Measurements from ENCODE around the gene TKT. TPM values are rescaled to one million over a fixed set of nuclear protein-coding genes. Genes with fewer than 3 reads are reported as not detected.
"Not testable (repeated sequence)": the region's sequence is repeated elsewhere in the genome, so short reads cannot be mapped to it uniquely, and the experiment has no call there.

The TKT gene
- total RNA-seq, 1 experiment from 2014 or later: 186 TPM

DNA sequence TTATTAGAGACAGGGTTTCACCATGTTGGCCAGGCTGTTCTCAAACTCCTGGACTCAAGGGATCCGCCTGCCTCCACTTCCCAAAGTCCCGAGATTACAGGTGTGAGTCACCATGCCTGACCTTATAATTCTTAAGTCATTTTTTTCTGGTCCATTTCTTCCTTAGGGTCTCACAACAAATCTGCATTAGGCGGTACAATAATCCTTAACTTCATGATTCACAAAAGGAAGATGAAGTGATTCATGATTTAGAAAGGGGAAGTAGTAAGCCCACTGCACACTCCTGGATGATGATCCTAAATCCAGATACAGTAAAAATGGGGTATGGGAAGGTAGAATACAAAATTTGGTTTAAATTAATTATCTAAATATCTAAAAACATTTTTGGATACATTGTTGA is 45.0 kb upstream of the TKT start:
- ChIA-PET POLR2A (ENCODE audit: low non-redundant PET) (no interaction called here), CTCF (no interaction called here)
- no peaks in the 10 kb centered on the region for H3K9me3 ChIP-seq (ENCODE audit: low read depth, low read length, poor library complexity, severe bottlenecking)
- H3K4me3 ChIP-seq (ENCODE audit: low read depth, low read length, poor library complexity, severe bottlenecking): no peak overlapping the region
- BruUV-seq (replicated peaks): no TSS peak
- intact Hi-C loops (cut with micrococcal nuclease; ENCODE audit: unreplicated experiment): no loop called here
- H3K27ac ChIP-seq (ENCODE audit: low read depth, low read length, poor library complexity, severe bottlenecking): no peak overlapping the region
- H3K36me3 ChIP-seq (ENCODE audit: insufficient read depth, low read length, poor library complexity, severe bottlenecking): peaks cover 5% of the 10 kb centered on the region
- DNase-seq (ENCODE audit: low spot score): no peak
- no peak for TF ChIP-seq EZH2 (IDR thresholded peaks at IDR 0.05; ENCODE audit: borderline replicate concordance, low read depth, low read length, poor library complexity, severe bottlenecking)
- no peak for TF ChIP-seq CTCF (conservative IDR thresholded peaks at IDR 0.05; ENCODE audit: low read depth, low read length)
- no peaks in the 10 kb centered on the region for H3K4me1 ChIP-seq (ENCODE audit: insufficient read depth, low read length, poor library complexity, severe bottlenecking)
- no peaks in the 10 kb centered on the region for H3K27me3 ChIP-seq (replicated peaks; ENCODE audit: insufficient read depth, low read depth, low read length, poor library complexity)

GRCh38 chr3:53299611-53300023 is 43.8 kb upstream of the TKT start:
- peak; percentile 68 for TF ChIP-seq CTCF (conservative IDR thresholded peaks at IDR 0.05; ENCODE audit: low read depth, low read length)
- POLR2A ChIA-PET (ENCODE audit: low non-redundant PET); H3K27me3 ChIP-seq (replicated peaks; ENCODE audit: insufficient read depth, low read depth, low read length, poor library complexity); H3K4me3 ChIP-seq (ENCODE audit: low read depth, low read length, poor library complexity, severe bottlenecking); CTCF ChIA-PET; H3K9me3 ChIP-seq (ENCODE audit: low read depth, low read length, poor library complexity, severe bottlenecking); BruUV-seq (replicated peaks); H3K36me3 ChIP-seq (ENCODE audit: insufficient read depth, low read length, poor library complexity, severe bottlenecking); intact Hi-C loops (cut with micrococcal nuclease; ENCODE audit: unreplicated experiment); H3K27ac ChIP-seq (ENCODE audit: low read depth, low read length, poor library complexity, severe bottlenecking); H3K4me1 ChIP-seq (ENCODE audit: insufficient read depth, low read length, poor library complexity, severe bottlenecking): not testable (repeated sequence)
- DNase-seq (ENCODE audit: low spot score): peak; percentile 34

GRCh38 chr3:53295410-53295809 is 39.6 kb upstream of the TKT start:
- Histone ChIP-seq H3K27ac (ENCODE audit: low read depth, low read length, poor library complexity, severe bottlenecking) (no peak overlapping the region), H3K27me3 (replicated peaks; ENCODE audit: insufficient read depth, low read depth, low read length, poor library complexity) (no peaks in the 10 kb centered on the region), H3K36me3 (ENCODE audit: insufficient read depth, low read length, poor library complexity, severe bottlenecking) (peaks cover 5% of the 10 kb centered on the region), H3K4me1 (ENCODE audit: insufficient read depth, low read length, poor library complexity, severe bottlenecking) (no peaks in the 10 kb centered on the region), H3K9me3 (ENCODE audit: low read depth, low read length, poor library complexity, severe bottlenecking) (no peaks in the 10 kb centered on the region), H3K4me3 (ENCODE audit: low read depth, low read length, poor library complexity, severe bottlenecking) (no peak overlapping the region)
- no peak for TF ChIP-seq CTCF (conservative IDR thresholded peaks at IDR 0.05; ENCODE audit: low read depth, low read length)
- TF ChIP-seq EZH2 (IDR thresholded peaks at IDR 0.05; ENCODE audit: borderline replicate concordance, low read depth, low read length, poor library complexity, severe bottlenecking): no peak
- CTCF ChIA-PET: no interaction called here
- no peak for DNase-seq (ENCODE audit: low spot score)
- intact Hi-C loops (cut with micrococcal nuclease; ENCODE audit: unreplicated experiment): no loop called here
- POLR2A ChIA-PET (ENCODE audit: low non-redundant PET): no interaction called here
- no TSS peak for BruUV-seq (replicated peaks)

Measured in A673 (cell line).